CD4-positive, alpha-beta memory T cell (primary cell): ENCODE results near the gene CALCB. TPM values are rescaled to one million over a fixed set of nuclear protein-coding genes. Genes with fewer than 3 reads are reported as not detected.

Experiments used
- CTCF ChIA-PET: fragments of 350-600 bp; sonication (Branson Sonifier 250); formaldehyde crosslinking; loops from one replicate; lab custom pipeline; 2021; ENCODE audit warnings: inconsistent platforms; ENCODE audit not compliant: partially characterized antibody; lab: Charles Lee
- POLR2A ChIA-PET: fragments of 350-600 bp; sonication (Branson Sonifier 250); formaldehyde crosslinking; loops from one replicate; lab custom pipeline; 2021; ENCODE audit not compliant: partially characterized antibody; lab: Charles Lee
- DNase-seq, 5 donors: peaks; one replicate each; pipeline versions ENCODE4 v3.0.0 to v3.0.0-alpha.2; 2020 to 2022; ENCODE audit warnings: mixed read lengths in 1 of 5
- H3K27ac ChIP-seq: one replicate; pipeline ENCODE4 v1.7.0; 2013; ENCODE audit warnings: low read depth, low read length
- H3K27me3 ChIP-seq: 2 replicates; pipeline ENCODE4 v1.7.0; 2013; ENCODE audit warnings: mild to moderate bottlenecking, low read length, moderate library complexity; ENCODE audit not compliant: insufficient read depth
- H3K36me3 ChIP-seq: 2 replicates; pipeline ENCODE4 v1.7.0; 2013; ENCODE audit warnings: mild to moderate bottlenecking, low read length, moderate library complexity; ENCODE audit not compliant: insufficient read depth
- H3K4me1 ChIP-seq: 2 replicates; pipeline ENCODE4 v1.7.0; 2013; ENCODE audit warnings: mild to moderate bottlenecking, low read length, moderate library complexity; ENCODE audit not compliant: insufficient read depth
- H3K4me3 ChIP-seq, 2 donors: one replicate each; pipeline ENCODE4 v1.7.0; 2013; ENCODE audit warnings: low read length in 2 of 2, mild to moderate bottlenecking in 1 of 2
- H3K9me3 ChIP-seq, 2 donors: one replicate each; pipeline ENCODE4 v1.7.0; 2013; ENCODE audit warnings: low read length in 2 of 2, control low read depth in 1 of 2; ENCODE audit not compliant: control insufficient read depth in 1 of 2
- H3K27ac Mint-ChIP-seq, 7 donors: one replicate each; pipeline ENCODE4 v1.8.0; 2020 to 2021; ENCODE audit warnings: mixed read lengths in 7 of 7, mild to moderate bottlenecking in 6 of 7, inconsistent platforms in 3 of 7, moderate library complexity in 3 of 7
- H3K27me3 Mint-ChIP-seq, 2 donors: one replicate each; pipeline ENCODE4 v1.8.0; 2020 to 2021; ENCODE audit warnings: mixed read lengths in 2 of 2
- H3K36me3 Mint-ChIP-seq, 2 donors: one replicate each; pipeline ENCODE4 v1.8.0; 2020 to 2021; ENCODE audit warnings: mixed read lengths in 2 of 2, inconsistent platforms in 1 of 2, mild to moderate bottlenecking in 1 of 2
- H3K4me1 Mint-ChIP-seq, 4 donors: one replicate each; pipeline ENCODE4 v1.8.0; 2020 to 2021; ENCODE audit warnings: mixed read lengths in 4 of 4, mild to moderate bottlenecking in 1 of 4
- H3K4me3 Mint-ChIP-seq, 8 donors: one replicate each; pipeline ENCODE4 v1.8.0; 2020 to 2021; ENCODE audit warnings: mixed read lengths in 8 of 8, mild to moderate bottlenecking in 7 of 8, moderate library complexity in 6 of 8, inconsistent platforms in 3 of 8
- H3K9me3 Mint-ChIP-seq, 8 donors: one replicate each; pipeline ENCODE4 v1.8.0; 2020 to 2021; ENCODE audit warnings: mixed read lengths in 8 of 8, mild to moderate bottlenecking in 5 of 8, inconsistent platforms in 3 of 8, moderate library complexity in 1 of 8
- intact Hi-C: fragments of 100-400 bp; cut with micrococcal nuclease; formaldehyde crosslinking; loops from one replicate; pipeline ENCODE4 v1.15.1; 2023
- polyA plus RNA-seq, 2 donors: library from polyadenylated mRNA; unstranded; fragments of 300-500 nt; fragmentation: Illumina TruSeq; gene quantifications; one replicate each; pipeline ENCODE4 v1.2.3, GENCODE V29; 2021
- total RNA-seq, 2 experiments: library from RNA; stranded (reverse); gene quantifications; one replicate each; pipeline ENCODE4 v1.2.3, GENCODE V29; 2021

The CALCB gene
- total and polyA plus RNA-seq, 4 experiments from 2014 or later: 0.08 to 0.61 (median 0.43) TPM

DNA sequence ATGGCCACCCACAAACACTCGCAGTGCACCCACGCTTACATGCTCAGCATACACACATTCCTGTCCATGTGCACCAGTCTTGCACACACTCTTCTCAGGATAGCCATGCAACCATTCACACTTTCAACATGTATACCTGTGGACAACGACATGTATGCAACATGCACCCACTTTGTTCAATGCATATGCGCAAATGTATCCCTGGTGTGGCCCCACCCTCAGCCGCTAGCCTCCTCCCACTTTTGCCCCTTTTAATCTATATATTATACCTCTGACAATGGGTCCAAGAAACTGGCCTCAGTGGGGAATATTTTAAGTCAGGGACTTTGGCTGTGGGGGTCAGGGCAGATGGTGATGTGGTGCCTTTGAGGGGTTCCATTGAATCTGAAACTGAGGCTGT, 42.3 kb downstream of the CALCB start:
- H3K4me1 ChIP-seq: no peaks in the 10 kb centered on the region
- Mint-ChIP-seq H3K27ac (no peak overlapping the region), H3K4me1 (peaks cover 4 to 14% (median 7%) of the 10 kb centered on the region in 4 donors), H3K27me3 (peaks cover 22 to 40% of the 10 kb centered on the region in 2 donors), H3K4me3 (no peak overlapping the region), H3K9me3 (no peaks in the 10 kb centered on the region), H3K36me3 (no peaks in the 10 kb centered on the region)
- H3K27ac ChIP-seq: no peak overlapping the region
- no peak overlapping the region for H3K4me3 ChIP-seq
- ChIA-PET POLR2A (no interaction called here), CTCF (interaction anchor here (1.2 to 1.6 kb wide), 2 partner anchors 14 to 16 kb away, joined by 3 to 4 read pairs; no protein-coding TSS in a partner anchor)
- intact Hi-C loops: no loop called here
- H3K36me3 ChIP-seq: no peaks in the 10 kb centered on the region
- no peak for DNase-seq
- H3K27me3 ChIP-seq: peaks cover 6% of the 10 kb centered on the region
- no peaks in the 10 kb centered on the region for H3K9me3 ChIP-seq

DNA sequence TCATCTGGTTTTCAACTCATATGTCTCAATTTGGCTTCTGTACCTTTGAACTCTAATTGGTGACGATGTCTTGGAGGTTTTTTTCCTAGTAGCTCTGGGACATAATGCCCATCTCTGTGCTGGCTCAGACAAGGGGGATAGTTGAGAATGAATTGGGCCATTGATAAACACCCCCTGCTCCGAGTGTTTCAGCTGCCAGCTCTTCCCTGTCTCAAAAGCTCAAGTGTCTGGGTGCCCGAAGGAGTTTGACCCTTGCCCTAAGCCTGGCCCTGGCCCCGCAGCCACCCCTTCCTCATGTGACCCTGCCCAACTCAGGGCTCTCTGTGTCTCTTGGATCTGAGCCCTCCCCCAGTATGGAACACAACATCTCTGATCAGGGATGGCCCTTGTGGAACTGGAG, 44.4 kb downstream of the CALCB start:
- Mint-ChIP-seq H3K4me3 (no peak overlapping the region), H3K9me3 (no peaks in the 10 kb centered on the region), H3K27ac (no peak overlapping the region), H3K27me3 (peaks cover 27 to 43% of the 10 kb centered on the region in 2 donors), H3K4me1 (peaks cover 4 to 14% (median 7%) of the 10 kb centered on the region in 4 donors), H3K36me3 (no peaks in the 10 kb centered on the region)
- no peaks in the 10 kb centered on the region for H3K36me3 ChIP-seq
- H3K4me1 ChIP-seq: no peaks in the 10 kb centered on the region
- H3K27ac ChIP-seq: no peak overlapping the region
- peaks cover 6% of the 10 kb centered on the region for H3K27me3 ChIP-seq
- no peak overlapping the region for H3K4me3 ChIP-seq
- ChIA-PET CTCF (no interaction called here), POLR2A (no interaction called here)
- intact Hi-C loops: no loop called here
- no peak for DNase-seq
- H3K9me3 ChIP-seq: no peaks in the 10 kb centered on the region

DNA sequence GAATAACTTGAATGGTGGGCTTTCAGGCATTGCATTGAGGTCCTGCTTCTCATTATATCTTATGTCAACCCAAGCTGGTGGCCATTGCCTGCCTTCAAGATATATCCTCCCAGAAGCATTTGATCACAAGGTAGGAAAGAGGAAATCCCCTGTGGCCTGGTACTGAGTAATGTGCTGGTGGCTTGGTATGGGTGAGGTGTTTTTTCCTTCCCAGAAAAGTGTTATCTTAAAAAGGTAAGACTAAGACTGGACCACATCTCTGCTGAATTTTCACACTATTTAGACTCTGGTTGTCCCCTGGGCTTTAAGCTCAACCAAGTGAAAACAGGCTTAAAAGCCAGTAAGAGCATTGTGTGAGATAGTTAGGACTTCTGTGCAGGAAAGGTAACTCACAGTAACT, 45.0 kb downstream of the CALCB start:
- no peaks in the 10 kb centered on the region for H3K36me3 Mint-ChIP-seq
- no peak for DNase-seq
- ChIA-PET POLR2A (no interaction called here), CTCF (no interaction called here)
- peaks cover 29 to 47% of the 10 kb centered on the region in 2 donors for H3K27me3 Mint-ChIP-seq
- no peaks in the 10 kb centered on the region for H3K9me3 Mint-ChIP-seq
- Histone ChIP-seq H3K9me3 (no peaks in the 10 kb centered on the region), H3K27me3 (peaks cover 6% of the 10 kb centered on the region), H3K27ac (no peak overlapping the region), H3K36me3 (no peaks in the 10 kb centered on the region), H3K4me1 (no peaks in the 10 kb centered on the region), H3K4me3 (no peak overlapping the region)
- intact Hi-C loops: no loop called here
- H3K4me3 Mint-ChIP-seq: no peak overlapping the region
- H3K4me1 Mint-ChIP-seq: peaks cover 4 to 10% (median 6%) of the 10 kb centered on the region in 4 donors
- H3K27ac Mint-ChIP-seq: no peak overlapping the region

DNA sequence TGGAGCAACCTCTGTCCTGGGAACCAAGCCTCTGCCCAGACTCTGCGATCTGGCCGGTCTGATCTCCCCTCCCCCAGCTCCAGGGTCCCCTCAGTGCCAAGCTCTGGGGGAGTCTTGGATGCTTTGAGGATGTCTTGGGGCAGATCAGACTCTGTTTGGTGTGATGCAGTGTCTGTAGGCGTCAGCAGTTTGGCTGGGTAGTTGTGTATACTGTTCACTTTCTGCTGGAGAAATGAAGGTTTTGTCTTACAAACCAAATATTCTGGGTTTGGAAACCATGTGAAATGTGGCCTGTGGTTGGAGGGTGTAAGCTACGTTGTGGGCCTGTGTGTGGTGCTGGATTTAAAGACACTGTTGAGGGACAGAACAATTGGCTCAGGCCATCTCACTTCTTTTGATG, 46.0 kb downstream of the CALCB start:
- POLR2A ChIA-PET: no interaction called here
- intact Hi-C loops: no loop called here
- Histone ChIP-seq H3K27ac (no peak overlapping the region), H3K27me3 (peaks cover 6% of the 10 kb centered on the region), H3K4me1 (no peaks in the 10 kb centered on the region), H3K36me3 (no peaks in the 10 kb centered on the region), H3K9me3 (no peaks in the 10 kb centered on the region), H3K4me3 (no peak overlapping the region)
- Mint-ChIP-seq H3K9me3 (no peaks in the 10 kb centered on the region), H3K36me3 (no peaks in the 10 kb centered on the region), H3K4me1 (peaks cover 0 to 4% (median 3%) of the 10 kb centered on the region in 4 donors), H3K4me3 (no peak overlapping the region), H3K27ac (no peak overlapping the region), H3K27me3 (peaks cover 29 to 47% of the 10 kb centered on the region in 2 donors)
- no peak for DNase-seq
- CTCF ChIA-PET: no interaction called here

DNA sequence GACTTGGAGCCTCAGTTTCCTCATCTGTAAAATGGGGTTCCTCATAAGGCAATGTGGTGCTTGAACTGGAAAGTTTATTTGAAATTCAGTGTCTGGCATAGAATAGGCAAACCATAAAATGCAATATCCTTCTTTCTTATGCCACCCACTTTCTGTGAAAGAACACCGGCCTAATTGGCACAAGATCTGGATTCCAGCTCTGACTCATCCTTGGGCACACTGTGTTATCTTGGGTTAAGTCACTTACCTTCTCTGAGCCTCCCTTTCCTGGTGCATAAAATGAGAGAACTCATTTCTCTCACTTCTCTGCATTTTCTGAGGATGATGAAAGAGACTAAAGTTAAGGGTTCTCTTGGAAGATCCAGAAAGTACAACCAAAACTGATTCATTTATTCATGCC, 46.4 kb downstream of the CALCB start:
- POLR2A ChIA-PET: no interaction called here
- CTCF ChIA-PET: no interaction called here
- intact Hi-C loops: no loop called here
- H3K27me3 ChIP-seq: peaks cover 6% of the 10 kb centered on the region
- no peak for DNase-seq
- H3K36me3 ChIP-seq: no peaks in the 10 kb centered on the region
- Mint-ChIP-seq H3K36me3 (no peaks in the 10 kb centered on the region), H3K4me1 (peaks cover 0 to 3% (median 2%) of the 10 kb centered on the region in 4 donors), H3K27ac (no peak overlapping the region), H3K9me3 (no peaks in the 10 kb centered on the region), H3K4me3 (no peak overlapping the region), H3K27me3 (peaks cover 32 to 52% of the 10 kb centered on the region in 2 donors)
- no peak overlapping the region for H3K27ac ChIP-seq
- H3K4me3 ChIP-seq: no peak overlapping the region
- H3K9me3 ChIP-seq: no peaks in the 10 kb centered on the region
- no peaks in the 10 kb centered on the region for H3K4me1 ChIP-seq

DNA sequence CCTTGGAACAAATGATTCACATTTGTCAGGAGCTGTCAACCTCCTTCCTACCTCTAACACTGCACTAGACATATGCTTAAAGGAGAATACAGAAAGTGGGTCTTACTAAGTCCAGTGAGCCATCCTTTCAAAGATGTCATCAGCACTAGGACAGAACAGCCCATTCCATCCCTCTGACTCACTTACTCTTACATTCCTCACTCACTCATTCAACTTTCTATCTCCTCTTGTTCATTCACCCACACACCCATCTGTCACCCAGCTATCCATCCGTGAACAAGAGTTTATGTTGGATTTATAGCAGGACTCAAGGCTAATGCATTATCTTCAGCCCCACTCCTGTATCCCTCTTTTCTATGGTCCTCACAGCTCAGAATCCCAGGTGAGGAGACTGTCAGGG, 50.5 kb downstream of the CALCB start:
- intact Hi-C loops: no loop called here
- Histone ChIP-seq H3K27ac (no peak overlapping the region), H3K4me3 (no peak overlapping the region), H3K9me3 (no peaks in the 10 kb centered on the region), H3K27me3 (no peaks in the 10 kb centered on the region), H3K4me1 (no peaks in the 10 kb centered on the region), H3K36me3 (no peaks in the 10 kb centered on the region)
- H3K4me3 Mint-ChIP-seq: no peak overlapping the region
- ChIA-PET CTCF (no interaction called here), POLR2A (no interaction called here)
- H3K4me1 Mint-ChIP-seq: no peaks in the 10 kb centered on the region
- DNase-seq: no peak
- no peak overlapping the region for H3K27ac Mint-ChIP-seq
- peaks cover 25 to 33% of the 10 kb centered on the region in 2 donors for H3K27me3 Mint-ChIP-seq
- no peaks in the 10 kb centered on the region for H3K9me3 Mint-ChIP-seq
- H3K36me3 Mint-ChIP-seq: no peaks in the 10 kb centered on the region

DNA sequence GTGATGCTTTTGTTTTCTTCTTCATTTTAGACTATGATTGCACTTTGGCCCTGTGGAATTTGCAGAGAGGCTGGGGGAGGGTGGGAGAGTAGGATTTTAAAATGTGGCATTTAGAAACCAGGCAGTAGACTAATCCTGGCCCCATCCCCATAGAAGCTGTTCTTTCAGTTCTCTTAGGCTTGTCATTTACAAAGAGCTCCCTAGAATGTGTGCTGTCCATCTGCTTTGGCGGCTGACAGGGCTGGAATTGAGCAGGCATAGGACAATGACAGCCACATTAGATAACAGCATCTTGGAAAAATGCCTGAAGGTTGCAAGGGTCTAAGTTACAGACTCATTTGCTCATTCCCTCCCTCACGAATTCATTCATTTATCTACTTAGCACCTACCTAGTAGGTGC, 51.1 kb downstream of the CALCB start:
- no peaks in the 10 kb centered on the region for H3K9me3 ChIP-seq
- H3K4me1 ChIP-seq: no peaks in the 10 kb centered on the region
- H3K27ac ChIP-seq: no peak overlapping the region
- Mint-ChIP-seq H3K36me3 (no peaks in the 10 kb centered on the region), H3K4me1 (no peaks in the 10 kb centered on the region), H3K27ac (no peak overlapping the region), H3K27me3 (peaks cover 23 to 29% of the 10 kb centered on the region in 2 donors), H3K9me3 (no peaks in the 10 kb centered on the region), H3K4me3 (no peak overlapping the region)
- H3K4me3 ChIP-seq: no peak overlapping the region
- intact Hi-C loops: no loop called here
- no peaks in the 10 kb centered on the region for H3K27me3 ChIP-seq
- no peaks in the 10 kb centered on the region for H3K36me3 ChIP-seq
- ChIA-PET POLR2A (no interaction called here), CTCF (interaction anchor here (0.5 kb wide), 1 partner anchor 1851 kb away, joined by 3 read pairs; no protein-coding TSS in a partner anchor)
- no peak for DNase-seq

DNA sequence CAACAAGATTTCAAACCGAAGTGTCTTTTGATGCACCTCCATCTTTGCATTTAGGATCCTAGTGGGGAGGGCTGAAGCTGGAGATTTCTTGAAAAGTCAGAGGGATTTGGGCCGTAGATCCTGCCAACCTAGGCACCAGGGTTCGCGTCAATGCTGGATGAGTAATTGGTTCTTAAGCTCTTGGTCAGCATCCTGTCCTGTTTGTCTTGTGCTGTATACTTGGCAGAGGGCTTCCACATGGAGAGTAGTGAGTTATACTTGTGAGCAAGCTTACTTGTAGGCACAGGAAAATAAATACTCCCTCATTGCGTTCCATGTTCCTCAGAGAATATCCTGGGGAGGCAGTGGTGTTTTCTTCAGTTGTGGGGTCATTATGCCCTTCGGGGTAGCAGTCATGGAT, 53.9 kb downstream of the CALCB start:
- ChIA-PET POLR2A (no interaction called here), CTCF (no interaction called here)
- Mint-ChIP-seq H3K27ac (no peak overlapping the region), H3K4me1 (no peaks in the 10 kb centered on the region), H3K36me3 (no peaks in the 10 kb centered on the region), H3K9me3 (no peaks in the 10 kb centered on the region), H3K4me3 (no peak overlapping the region), H3K27me3 (peaks cover 15 to 26% of the 10 kb centered on the region in 2 donors)
- no peaks in the 10 kb centered on the region for H3K4me1 ChIP-seq
- H3K27me3 ChIP-seq: no peaks in the 10 kb centered on the region
- DNase-seq: no peak
- no peaks in the 10 kb centered on the region for H3K36me3 ChIP-seq
- intact Hi-C loops: no loop called here
- no peak overlapping the region for H3K4me3 ChIP-seq
- no peak overlapping the region for H3K27ac ChIP-seq
- no peaks in the 10 kb centered on the region for H3K9me3 ChIP-seq
